HG02798 (cell line): Measurements from ENCODE around the gene OR10K2.
"Not testable (repeated sequence)": the region's sequence is repeated elsewhere in the genome, so short reads cannot be mapped to it uniquely, and the experiment has no call there.

Experiments used
- ATAC-seq: cut with Tn5 transposase; IDR thresholded peaks from one replicate; pipeline ENCODE4 v1.9.1; 2021; ENCODE audit warnings: mild to moderate bottlenecking; ENCODE audit not compliant: unreplicated experiment, poor library complexity

Gene OR10K2

DNA sequence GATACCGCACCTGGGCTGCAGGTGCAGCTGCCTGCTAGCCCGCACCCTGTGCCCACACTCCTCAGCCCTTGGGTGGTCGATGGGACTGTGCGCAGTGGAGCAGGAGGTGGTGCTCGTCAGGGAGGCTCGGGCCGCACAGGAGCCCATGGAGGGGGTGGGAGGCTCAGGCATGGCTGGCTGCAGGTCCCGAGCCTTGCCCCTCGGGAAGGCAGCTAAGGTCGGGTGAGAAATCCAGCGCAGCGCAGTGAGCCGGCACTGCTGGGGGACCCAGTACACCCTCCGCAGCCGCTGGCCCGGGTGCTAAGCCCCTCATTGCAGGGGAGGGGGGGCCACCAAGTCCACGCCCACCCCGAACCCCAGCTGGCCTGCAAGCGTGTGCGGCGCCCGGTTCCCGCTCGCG, 51.9 kb downstream of the OR10K2 start:
- not testable (repeated sequence) for ATAC-seq

DNA sequence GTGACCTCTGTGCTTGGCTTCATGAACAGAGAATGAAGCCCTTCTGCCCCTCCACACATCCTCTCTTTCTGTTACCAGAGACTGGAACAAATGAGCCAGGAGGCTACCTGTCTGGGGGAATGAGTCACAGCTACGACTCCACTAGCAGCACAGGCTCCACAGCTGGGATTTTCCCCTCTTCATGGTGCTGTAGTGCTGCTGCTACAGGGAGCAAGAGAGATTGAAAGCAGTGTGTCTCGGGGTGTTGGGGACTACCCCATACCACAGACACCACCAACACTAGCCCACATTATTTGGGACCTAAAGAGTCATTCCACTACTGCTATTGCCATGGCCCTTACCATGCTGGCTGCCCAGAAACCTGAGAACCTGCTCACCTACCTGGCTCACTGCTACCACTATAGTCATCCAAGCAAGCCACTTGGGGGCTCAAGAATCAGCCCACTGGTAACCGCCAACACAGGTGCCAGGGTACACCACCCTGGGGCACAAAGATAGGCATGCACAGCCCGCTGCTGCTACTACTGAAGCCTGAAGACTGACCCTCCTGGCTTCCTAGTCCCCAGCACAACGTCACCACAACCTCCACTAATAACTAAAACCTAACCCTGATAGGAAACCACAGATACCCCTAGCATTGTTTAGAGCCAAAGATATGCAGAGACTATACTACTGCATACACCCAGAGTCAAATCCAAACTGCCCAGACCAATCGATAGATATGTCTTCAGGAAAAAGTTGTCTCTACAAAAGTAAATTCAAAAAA, 54.7 kb downstream of the OR10K2 start:
- peak; percentile 97 for ATAC-seq
